AG04450 (cell line): ENCODE measurements around the gene ATP1A4. TPM values are rescaled to one million over a fixed set of nuclear protein-coding genes. Genes with fewer than 3 reads are reported as not detected.

Source experiments
- CTCF ChIA-PET: fragments of 300-600, 350-600 bp; formaldehyde crosslinking; extraction: SDS; loops from one replicate; lab custom pipeline; 2022; ENCODE audit warnings: antibody characterized with exemption, inconsistent platforms; lab: Charles Lee
- POLR2A ChIA-PET: fragments of 350-600 bp; formaldehyde crosslinking; extraction: SDS; loops from one replicate; lab custom pipeline; 2021; ENCODE audit warnings: antibody characterized with exemption, inconsistent platforms; lab: Yijun Ruan, JAX
- DNase-seq: peaks from one replicate; pipeline ENCODE4 v3.0.0-alpha.2; 2011; ENCODE audit warnings: low read depth, low spot score
- H3K27ac ChIP-seq: one replicate; pipeline ENCODE4 v1.5.1; 2012; ENCODE audit warnings: low read depth, low read length, control low read depth
- H3K27me3 ChIP-seq: one replicate; pipeline ENCODE4 v1.6.0; 2012; ENCODE audit warnings: low read length; ENCODE audit not compliant: control insufficient read depth, insufficient read depth
- H3K4me3 ChIP-seq: 2 replicates; pipeline ENCODE4 v1.5.1; 2011; ENCODE audit warnings: mild to moderate bottlenecking, low read depth, low read length, control low read depth
- H3K9me3 ChIP-seq: 2 replicates; pipeline ENCODE4 v1.5.1; 2012; ENCODE audit warnings: low read length; ENCODE audit not compliant: control insufficient read depth, insufficient read depth
- polyA plus RNA-seq: library from polyadenylated mRNA; depleted of rRNA; stranded (reverse); fragments of >200 nt; gene quantifications from 2 replicates; pipeline ENCODE4 v1.2.3, GENCODE V29; 2011
- TF ChIP-seq, protein P1 (sequence below): IDR thresholded peaks from 2 replicates; pipeline ENCODE4 v1.5.1; 2011; ENCODE audit warnings: low read depth, low read length, control low read depth, inconsistent platforms

ATP1A4 gene
- polyA plus RNA-seq, 1 experiment = not detected

DNA sequence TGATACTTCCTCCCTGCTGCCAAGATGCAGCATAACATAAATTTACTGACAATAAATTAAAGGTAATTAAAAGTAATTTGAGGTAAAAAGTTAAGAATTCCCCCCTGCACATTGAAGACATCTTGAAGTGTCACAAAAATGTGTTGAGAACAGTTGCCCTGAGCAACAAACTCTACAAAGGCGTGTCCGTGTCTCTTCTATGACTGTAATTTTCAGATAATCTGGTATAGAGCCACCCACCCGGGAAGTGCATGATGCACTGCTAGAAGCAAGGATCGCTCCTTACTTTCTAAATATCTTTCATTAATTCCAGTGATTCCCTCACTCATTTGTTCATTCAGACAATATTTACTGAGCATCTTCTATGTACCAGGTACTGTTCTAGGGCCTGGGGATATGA, 27.9 kb downstream of the ATP1A4 start:
- TF ChIP-seq, protein P1, sequence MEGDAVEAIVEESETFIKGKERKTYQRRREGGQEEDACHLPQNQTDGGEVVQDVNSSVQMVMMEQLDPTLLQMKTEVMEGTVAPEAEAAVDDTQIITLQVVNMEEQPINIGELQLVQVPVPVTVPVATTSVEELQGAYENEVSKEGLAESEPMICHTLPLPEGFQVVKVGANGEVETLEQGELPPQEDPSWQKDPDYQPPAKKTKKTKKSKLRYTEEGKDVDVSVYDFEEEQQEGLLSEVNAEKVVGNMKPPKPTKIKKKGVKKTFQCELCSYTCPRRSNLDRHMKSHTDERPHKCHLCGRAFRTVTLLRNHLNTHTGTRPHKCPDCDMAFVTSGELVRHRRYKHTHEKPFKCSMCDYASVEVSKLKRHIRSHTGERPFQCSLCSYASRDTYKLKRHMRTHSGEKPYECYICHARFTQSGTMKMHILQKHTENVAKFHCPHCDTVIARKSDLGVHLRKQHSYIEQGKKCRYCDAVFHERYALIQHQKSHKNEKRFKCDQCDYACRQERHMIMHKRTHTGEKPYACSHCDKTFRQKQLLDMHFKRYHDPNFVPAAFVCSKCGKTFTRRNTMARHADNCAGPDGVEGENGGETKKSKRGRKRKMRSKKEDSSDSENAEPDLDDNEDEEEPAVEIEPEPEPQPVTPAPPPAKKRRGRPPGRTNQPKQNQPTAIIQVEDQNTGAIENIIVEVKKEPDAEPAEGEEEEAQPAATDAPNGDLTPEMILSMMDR = no peak

DNA sequence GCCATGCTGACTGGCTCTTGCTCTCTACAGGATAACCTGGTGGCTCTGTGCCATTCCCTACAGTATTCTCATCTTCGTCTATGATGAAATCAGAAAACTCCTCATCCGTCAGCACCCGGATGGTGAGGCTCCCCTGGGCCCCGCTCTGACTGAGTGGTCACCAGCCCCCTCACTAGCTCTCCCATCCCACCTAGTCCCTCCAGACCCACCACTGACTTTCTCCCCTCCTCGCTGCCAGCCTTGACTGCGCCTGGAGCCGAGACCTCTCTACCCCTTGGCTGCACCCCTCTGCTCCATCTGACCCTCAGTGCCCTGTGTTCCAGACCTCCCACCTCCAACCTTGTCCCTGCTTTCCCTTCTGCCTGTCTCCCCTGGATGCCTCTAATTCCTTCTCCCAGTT, 34.8 kb downstream of the ATP1A4 start:
- TF ChIP-seq, protein P1 = no peak
- no peak for DNase-seq
- CTCF ChIA-PET = interaction anchor here (0.9 to 2.0 kb wide), 2 partner anchors 33 to 34 kb away, joined by 3 to 5 read pairs; no protein-coding TSS in a partner anchor
- no peaks in the 10 kb centered on the region for H3K9me3 ChIP-seq
- no peak overlapping the region for H3K4me3 ChIP-seq
- POLR2A ChIA-PET = no interaction called here
- no peak overlapping the region for H3K27ac ChIP-seq
- peaks cover 4% of the 10 kb centered on the region for H3K27me3 ChIP-seq

More for the DNA sequence above, 27.9 kb downstream of the ATP1A4 start:
- ChIA-PET POLR2A (no interaction called here), CTCF (interaction anchor here (0.9 to 3.3 kb wide), 3 partner anchors 14 to 73 kb away, joined by 3 to 27 read pairs (median 5); no protein-coding TSS in a partner anchor)
- peaks cover 7% of the 10 kb centered on the region for H3K27me3 ChIP-seq
- H3K9me3 ChIP-seq = no peaks in the 10 kb centered on the region
- H3K4me3 ChIP-seq = no peak overlapping the region
- no peak overlapping the region for H3K27ac ChIP-seq
- DNase-seq = no peak

DNA sequence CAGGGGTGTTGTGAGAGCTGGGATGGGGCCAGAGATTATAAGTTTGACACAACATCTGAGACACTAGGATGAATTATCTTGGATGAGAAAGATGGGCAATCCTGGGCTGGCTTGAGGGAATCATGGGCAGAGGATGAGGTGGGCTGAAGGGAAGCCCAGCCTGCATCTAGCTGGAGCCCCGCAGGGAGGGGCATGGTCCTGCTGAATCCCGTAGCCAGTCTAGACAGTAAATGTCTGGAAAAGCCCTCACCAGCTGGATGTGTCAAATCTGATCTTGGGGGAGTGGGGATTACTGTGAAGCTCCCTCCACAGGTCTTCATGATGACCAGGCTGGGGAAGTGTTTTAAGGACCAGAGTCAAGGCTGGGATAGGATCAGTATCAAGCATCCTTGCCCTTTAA, 35.3 kb downstream of the ATP1A4 start:
- ChIA-PET POLR2A (no interaction called here), CTCF (interaction anchor here (0.9 to 2.0 kb wide), 2 partner anchors 32 to 33 kb away, joined by 3 to 5 read pairs; no protein-coding TSS in a partner anchor)
- Histone ChIP-seq H3K27ac (no peak overlapping the region), H3K9me3 (no peaks in the 10 kb centered on the region), H3K4me3 (no peak overlapping the region), H3K27me3 (peaks cover 4% of the 10 kb centered on the region)
- TF ChIP-seq, protein P1 = no peak
- DNase-seq = no peak

GRCh38 chr1:160187407-160187806, 36.0 kb downstream of the ATP1A4 start:
- Histone ChIP-seq H3K27me3 (peaks cover 4% of the 10 kb centered on the region), H3K27ac (no peak overlapping the region), H3K4me3 (no peak overlapping the region), H3K9me3 (no peaks in the 10 kb centered on the region)
- TF ChIP-seq, protein P1 = no peak
- CTCF ChIA-PET = interaction anchor here (1.0 to 2.0 kb wide), 2 partner anchors 33 to 104 kb away, joined by 4 to 5 read pairs; no protein-coding TSS in a partner anchor
- DNase-seq = no peak
- POLR2A ChIA-PET = no interaction called here

GRCh38 chr1:160188341-160188740, 36.9 kb downstream of the ATP1A4 start:
- Histone ChIP-seq H3K9me3 (no peaks in the 10 kb centered on the region), H3K4me3 (no peak overlapping the region), H3K27ac (no peak overlapping the region), H3K27me3 (peaks cover 4% of the 10 kb centered on the region)
- POLR2A ChIA-PET = no interaction called here
- TF ChIP-seq, protein P1 = no peak
- DNase-seq = no peak
- CTCF ChIA-PET = interaction anchor here (1.0 to 5.4 kb wide), 2 partner anchors 63 to 103 kb away, joined by 4 to 147 read pairs; no protein-coding TSS in a partner anchor
